ENCODE data around the gene NYAP1.
"Not testable (repeated sequence)": the region's sequence is repeated elsewhere in the genome, so short reads cannot be mapped to it uniquely, and the experiment has no call there.

- not testable (repeated sequence) for TF ChIP-seq CTCF (IDR thresholded peaks at IDR 0.05; ENCODE audit: insufficient read depth, low read length, poor library complexity, severe bottlenecking); EZH2phosphoT487 (conservative IDR thresholded peaks at IDR 0.05; ENCODE audit: low read length)
These were observed 45.0 kb upstream of the NYAP1 start for GRCh38 chr7:100438731-100439130.

Measured in SU-DHL-6 (cell line).